Astrocyte (in vitro differentiated cells and primary cell): ENCODE results near the gene INTS2.

Experiments used
- EZH2 ChIP-seq: IDR thresholded peaks from 2 replicates; pipeline ENCODE4 v1.6.1; 2012; ENCODE audit warnings: mild to moderate bottlenecking, low read length, inconsistent platforms; ENCODE audit not compliant: insufficient read depth
- TF ChIP-seq, protein P1 (sequence below): IDR thresholded peaks from 2 replicates; pipeline ENCODE4 v1.5.1; 2011; ENCODE audit warnings: low read depth, mild to moderate bottlenecking, inconsistent platforms, low read length, moderate library complexity; ENCODE audit not compliant: insufficient read depth

DNA sequence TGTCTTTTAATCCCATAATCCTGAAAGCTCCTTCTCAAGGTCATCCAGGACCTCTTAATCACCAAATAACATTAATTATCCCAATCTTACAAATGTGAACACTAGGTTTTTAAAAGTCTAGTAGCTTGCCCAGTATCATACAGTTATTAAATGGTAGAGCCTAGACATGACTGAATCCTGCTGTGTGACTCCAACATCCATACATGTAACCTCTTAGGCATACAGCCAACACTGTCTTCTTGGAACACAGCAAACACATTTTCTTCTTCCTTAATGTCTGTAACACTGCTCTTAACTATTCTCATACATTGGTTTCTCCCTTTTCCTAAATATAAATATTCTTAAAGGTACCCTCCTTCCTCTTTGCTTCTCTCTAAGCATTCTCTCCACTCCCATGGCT lies 78.1 kb downstream of the INTS2 start:
- TF ChIP-seq, protein P1, sequence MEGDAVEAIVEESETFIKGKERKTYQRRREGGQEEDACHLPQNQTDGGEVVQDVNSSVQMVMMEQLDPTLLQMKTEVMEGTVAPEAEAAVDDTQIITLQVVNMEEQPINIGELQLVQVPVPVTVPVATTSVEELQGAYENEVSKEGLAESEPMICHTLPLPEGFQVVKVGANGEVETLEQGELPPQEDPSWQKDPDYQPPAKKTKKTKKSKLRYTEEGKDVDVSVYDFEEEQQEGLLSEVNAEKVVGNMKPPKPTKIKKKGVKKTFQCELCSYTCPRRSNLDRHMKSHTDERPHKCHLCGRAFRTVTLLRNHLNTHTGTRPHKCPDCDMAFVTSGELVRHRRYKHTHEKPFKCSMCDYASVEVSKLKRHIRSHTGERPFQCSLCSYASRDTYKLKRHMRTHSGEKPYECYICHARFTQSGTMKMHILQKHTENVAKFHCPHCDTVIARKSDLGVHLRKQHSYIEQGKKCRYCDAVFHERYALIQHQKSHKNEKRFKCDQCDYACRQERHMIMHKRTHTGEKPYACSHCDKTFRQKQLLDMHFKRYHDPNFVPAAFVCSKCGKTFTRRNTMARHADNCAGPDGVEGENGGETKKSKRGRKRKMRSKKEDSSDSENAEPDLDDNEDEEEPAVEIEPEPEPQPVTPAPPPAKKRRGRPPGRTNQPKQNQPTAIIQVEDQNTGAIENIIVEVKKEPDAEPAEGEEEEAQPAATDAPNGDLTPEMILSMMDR, result no peak
- TF ChIP-seq EZH2, result no peak
